Neural cell (in vitro differentiated cells): ENCODE results near the gene FAM124A.

Experiments used
- POLR2AphosphoS5 ChIP-seq: IDR thresholded peaks from 2 replicates; pipeline ENCODE4 v1.6.1; 2012
- TF ChIP-seq, protein P1 (sequence below): fragments of 450-650 bp; IDR thresholded peaks from 2 replicates; pipeline ENCODE4 v1.5.1; 2014; ENCODE audit warnings: antibody characterized with exemption, mild to moderate bottlenecking, moderate library complexity; ENCODE audit not compliant: poor library complexity, severe bottlenecking

DNA sequence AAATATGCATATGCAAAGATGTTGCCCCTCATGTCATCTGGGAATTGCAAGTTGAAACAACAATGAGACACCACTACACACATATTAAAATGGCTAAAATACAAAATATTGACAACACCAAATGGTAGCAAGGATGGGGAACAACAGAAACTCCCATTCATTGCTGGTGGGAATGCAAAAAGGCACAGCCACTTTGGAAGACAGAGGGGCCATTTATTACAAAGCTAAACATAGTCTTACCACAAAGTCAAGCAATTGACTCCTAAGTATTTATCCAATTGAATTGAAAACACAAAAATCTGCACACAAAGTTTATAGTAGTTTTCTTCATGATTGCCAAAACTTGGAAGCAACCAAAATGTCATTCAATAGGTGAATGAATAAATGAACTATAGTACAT lies 111.2 kb downstream of the FAM124A start:
- TF ChIP-seq POLR2AphosphoS5 = no peak
- TF ChIP-seq, protein P1, sequence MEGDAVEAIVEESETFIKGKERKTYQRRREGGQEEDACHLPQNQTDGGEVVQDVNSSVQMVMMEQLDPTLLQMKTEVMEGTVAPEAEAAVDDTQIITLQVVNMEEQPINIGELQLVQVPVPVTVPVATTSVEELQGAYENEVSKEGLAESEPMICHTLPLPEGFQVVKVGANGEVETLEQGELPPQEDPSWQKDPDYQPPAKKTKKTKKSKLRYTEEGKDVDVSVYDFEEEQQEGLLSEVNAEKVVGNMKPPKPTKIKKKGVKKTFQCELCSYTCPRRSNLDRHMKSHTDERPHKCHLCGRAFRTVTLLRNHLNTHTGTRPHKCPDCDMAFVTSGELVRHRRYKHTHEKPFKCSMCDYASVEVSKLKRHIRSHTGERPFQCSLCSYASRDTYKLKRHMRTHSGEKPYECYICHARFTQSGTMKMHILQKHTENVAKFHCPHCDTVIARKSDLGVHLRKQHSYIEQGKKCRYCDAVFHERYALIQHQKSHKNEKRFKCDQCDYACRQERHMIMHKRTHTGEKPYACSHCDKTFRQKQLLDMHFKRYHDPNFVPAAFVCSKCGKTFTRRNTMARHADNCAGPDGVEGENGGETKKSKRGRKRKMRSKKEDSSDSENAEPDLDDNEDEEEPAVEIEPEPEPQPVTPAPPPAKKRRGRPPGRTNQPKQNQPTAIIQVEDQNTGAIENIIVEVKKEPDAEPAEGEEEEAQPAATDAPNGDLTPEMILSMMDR = no peak
